ENCODE results near the gene CAPN1. TPM values are rescaled to one million over a fixed set of nuclear protein-coding genes. Genes with fewer than 3 reads are reported as not detected.
A peak's percentile ranks its signal among the peaks of the same experiment; 100 is the strongest.

Gene CAPN1
- total RNA-seq, 1 donor = 102 TPM

- H3K4me1 ChIP-seq (ENCODE audit: insufficient read depth, low read length) = peaks cover 21% of the 10 kb centered on the region
- no peaks in the 10 kb centered on the region for H4K20me1 ChIP-seq (ENCODE audit: insufficient read depth, low read length)
- peaks cover under 1% of the 10 kb centered on the region for H3K27me3 ChIP-seq (ENCODE audit: insufficient read depth, low read length)
- H3K4me2 ChIP-seq (ENCODE audit: insufficient read depth, low read length) = peak overlapping the region; percentile 68
- H2AFZ ChIP-seq (ENCODE audit: low read length) = peak overlapping the region; percentile 60
- H3K4me3 ChIP-seq (ENCODE audit: insufficient read depth, low read length) = peak overlapping the region; percentile 34
- H3K79me2 ChIP-seq (ENCODE audit: insufficient read depth, low read length) = no peaks in the 10 kb centered on the region
- TF ChIP-seq, protein P1, sequence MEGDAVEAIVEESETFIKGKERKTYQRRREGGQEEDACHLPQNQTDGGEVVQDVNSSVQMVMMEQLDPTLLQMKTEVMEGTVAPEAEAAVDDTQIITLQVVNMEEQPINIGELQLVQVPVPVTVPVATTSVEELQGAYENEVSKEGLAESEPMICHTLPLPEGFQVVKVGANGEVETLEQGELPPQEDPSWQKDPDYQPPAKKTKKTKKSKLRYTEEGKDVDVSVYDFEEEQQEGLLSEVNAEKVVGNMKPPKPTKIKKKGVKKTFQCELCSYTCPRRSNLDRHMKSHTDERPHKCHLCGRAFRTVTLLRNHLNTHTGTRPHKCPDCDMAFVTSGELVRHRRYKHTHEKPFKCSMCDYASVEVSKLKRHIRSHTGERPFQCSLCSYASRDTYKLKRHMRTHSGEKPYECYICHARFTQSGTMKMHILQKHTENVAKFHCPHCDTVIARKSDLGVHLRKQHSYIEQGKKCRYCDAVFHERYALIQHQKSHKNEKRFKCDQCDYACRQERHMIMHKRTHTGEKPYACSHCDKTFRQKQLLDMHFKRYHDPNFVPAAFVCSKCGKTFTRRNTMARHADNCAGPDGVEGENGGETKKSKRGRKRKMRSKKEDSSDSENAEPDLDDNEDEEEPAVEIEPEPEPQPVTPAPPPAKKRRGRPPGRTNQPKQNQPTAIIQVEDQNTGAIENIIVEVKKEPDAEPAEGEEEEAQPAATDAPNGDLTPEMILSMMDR (IDR thresholded peaks at IDR 0.05; ENCODE audit: extremely low read depth, low read depth, low read length) = no peak
- peak; percentile 87 for DNase-seq (ENCODE audit: insufficient read length, low spot score, missing footprints)
- H3K36me3 ChIP-seq (ENCODE audit: insufficient read depth, low read length) = no peaks in the 10 kb centered on the region
- H3K27ac ChIP-seq (ENCODE audit: low read depth, low read length) = peak overlapping the region; percentile 47
- no peaks in the 10 kb centered on the region for H3K9me3 ChIP-seq (ENCODE audit: low read depth, low read length)
Observed at GRCh38 chr11:65150509-65151299, 31.0 kb upstream of the CAPN1 start.

DNA sequence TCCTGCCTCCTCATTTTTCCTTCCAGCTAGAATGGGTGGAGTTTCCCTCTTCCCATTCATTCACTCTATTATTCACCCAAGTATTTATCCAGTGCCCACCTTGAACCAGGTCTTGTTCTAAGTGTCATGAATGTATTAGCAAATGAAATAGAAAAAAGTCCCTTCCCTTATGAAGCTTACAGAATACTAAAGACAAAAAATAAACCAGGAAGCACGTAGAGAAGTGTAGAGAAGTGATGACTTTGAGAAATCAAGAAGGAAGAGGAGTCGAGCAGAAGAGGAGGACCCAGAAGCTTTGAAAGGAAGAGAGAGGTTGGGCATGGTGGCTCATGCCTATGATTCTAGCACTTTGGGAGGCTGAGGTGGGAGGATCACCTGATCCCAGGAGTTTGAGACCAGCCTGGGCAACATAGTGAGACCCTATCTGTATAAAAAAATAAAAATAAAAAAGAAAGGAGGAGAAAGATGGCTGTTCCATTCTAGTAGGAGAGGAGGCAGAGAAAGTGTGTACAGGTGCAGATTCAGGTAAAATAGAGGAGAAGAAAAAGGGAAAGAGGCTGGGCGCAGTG, 30.3 kb upstream of the CAPN1 start:
- Histone ChIP-seq H2AFZ (ENCODE audit: low read length) (no peak overlapping the region), H4K20me1 (ENCODE audit: insufficient read depth, low read length) (no peaks in the 10 kb centered on the region), H3K9me3 (ENCODE audit: low read depth, low read length) (no peaks in the 10 kb centered on the region), H3K79me2 (ENCODE audit: insufficient read depth, low read length) (no peaks in the 10 kb centered on the region), H3K27me3 (ENCODE audit: insufficient read depth, low read length) (no peaks in the 10 kb centered on the region), H3K4me1 (ENCODE audit: insufficient read depth, low read length) (peaks cover 21% of the 10 kb centered on the region), H3K4me2 (ENCODE audit: insufficient read depth, low read length) (no peak overlapping the region), H3K27ac (ENCODE audit: low read depth, low read length) (no peak overlapping the region), H3K36me3 (ENCODE audit: insufficient read depth, low read length) (no peaks in the 10 kb centered on the region), H3K4me3 (ENCODE audit: insufficient read depth, low read length) (no peak overlapping the region)
- no peak for DNase-seq (ENCODE audit: insufficient read length, low spot score, missing footprints)
- TF ChIP-seq, protein P1 (IDR thresholded peaks at IDR 0.05; ENCODE audit: extremely low read depth, low read depth, low read length) = no peak

- Histone ChIP-seq H3K36me3 (ENCODE audit: insufficient read depth, low read length) (no peaks in the 10 kb centered on the region), H3K4me1 (ENCODE audit: insufficient read depth, low read length) (peaks cover 21% of the 10 kb centered on the region)
Observed at GRCh38 chr11:65152122-65152521, 29.6 kb upstream of the CAPN1 start.

DNA sequence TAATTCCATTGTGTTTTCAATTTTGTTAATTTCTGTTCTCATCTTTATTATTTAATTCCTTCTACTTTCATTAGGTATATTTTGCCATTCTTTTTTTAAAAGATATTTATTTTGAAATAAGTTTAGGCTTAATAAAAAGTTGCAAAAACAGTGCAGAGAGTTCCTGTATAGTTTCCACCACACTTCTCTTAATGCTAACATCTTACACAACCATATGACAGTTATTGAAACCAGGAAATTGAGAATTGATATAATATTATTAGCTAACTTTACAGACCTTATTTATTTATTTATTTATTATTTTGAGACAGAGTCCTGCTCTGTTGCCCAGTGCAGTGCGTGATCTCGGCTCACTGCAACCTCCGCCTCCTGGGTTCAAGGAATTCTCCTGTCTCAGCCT, 25.5 kb upstream of the CAPN1 start:
- peaks cover 6% of the 10 kb centered on the region for H3K4me1 ChIP-seq (ENCODE audit: insufficient read depth, low read length)
- H3K4me3 ChIP-seq (ENCODE audit: insufficient read depth, low read length) = no peak overlapping the region
- no peaks in the 10 kb centered on the region for H3K9me3 ChIP-seq (ENCODE audit: low read depth, low read length)
- H3K36me3 ChIP-seq (ENCODE audit: insufficient read depth, low read length) = no peaks in the 10 kb centered on the region
- no peak for DNase-seq (ENCODE audit: insufficient read length, low spot score, missing footprints)
- H4K20me1 ChIP-seq (ENCODE audit: insufficient read depth, low read length) = no peaks in the 10 kb centered on the region
- H2AFZ ChIP-seq (ENCODE audit: low read length) = no peak overlapping the region
- TF ChIP-seq, protein P1 (IDR thresholded peaks at IDR 0.05; ENCODE audit: extremely low read depth, low read depth, low read length) = no peak
- no peaks in the 10 kb centered on the region for H3K27me3 ChIP-seq (ENCODE audit: insufficient read depth, low read length)
- H3K79me2 ChIP-seq (ENCODE audit: insufficient read depth, low read length) = no peaks in the 10 kb centered on the region
- H3K4me2 ChIP-seq (ENCODE audit: insufficient read depth, low read length) = no peak overlapping the region
- H3K27ac ChIP-seq (ENCODE audit: low read depth, low read length) = no peak overlapping the region

More at GRCh38 chr11:65152122-65152521, 29.6 kb upstream of the CAPN1 start:
- Histone ChIP-seq H3K4me2 (ENCODE audit: insufficient read depth, low read length) (peak overlapping the region; percentile 28), H2AFZ (ENCODE audit: low read length) (peak overlapping the region; percentile 22), H4K20me1 (ENCODE audit: insufficient read depth, low read length) (no peaks in the 10 kb centered on the region), H3K79me2 (ENCODE audit: insufficient read depth, low read length) (no peaks in the 10 kb centered on the region), H3K27ac (ENCODE audit: low read depth, low read length) (no peak overlapping the region), H3K27me3 (ENCODE audit: insufficient read depth, low read length) (no peaks in the 10 kb centered on the region), H3K4me3 (ENCODE audit: insufficient read depth, low read length) (no peak overlapping the region), H3K9me3 (ENCODE audit: low read depth, low read length) (no peaks in the 10 kb centered on the region)
- no peak for DNase-seq (ENCODE audit: insufficient read length, low spot score, missing footprints)
- TF ChIP-seq, protein P1 (IDR thresholded peaks at IDR 0.05; ENCODE audit: extremely low read depth, low read depth, low read length) = no peak
